GM18520 (cell line): ENCODE data around the gene ABI3BP.
"Not testable (repeated sequence)": the region's sequence is repeated elsewhere in the genome, so short reads cannot be mapped to it uniquely, and the experiment has no call there.

ENCODE experiments used
- ATAC-seq: cut with Tn5 transposase; IDR thresholded peaks from one replicate; pipeline ENCODE4 v1.9.1; 2021; ENCODE audit not compliant: unreplicated experiment

ABI3BP gene

DNA sequence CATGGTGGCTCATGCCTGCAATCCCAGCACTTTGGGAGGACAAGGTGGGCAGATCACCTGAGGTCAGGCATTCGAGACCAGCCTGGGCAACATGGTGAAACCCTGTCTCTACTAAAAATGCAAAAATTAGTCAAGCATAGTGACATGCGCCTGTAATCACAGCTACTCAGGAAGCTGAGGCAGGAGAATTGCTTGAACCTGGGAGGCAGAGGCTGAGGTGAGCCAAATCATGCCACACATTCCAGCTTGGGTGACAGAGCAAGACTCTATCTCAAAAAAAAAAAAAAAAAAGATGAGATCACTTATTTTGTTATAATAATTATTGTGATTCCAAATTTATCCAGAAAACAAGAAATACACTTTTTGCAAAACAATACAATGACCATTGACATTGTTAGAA is 47.1 kb downstream of the ABI3BP start:
- not testable (repeated sequence) for ATAC-seq

DNA sequence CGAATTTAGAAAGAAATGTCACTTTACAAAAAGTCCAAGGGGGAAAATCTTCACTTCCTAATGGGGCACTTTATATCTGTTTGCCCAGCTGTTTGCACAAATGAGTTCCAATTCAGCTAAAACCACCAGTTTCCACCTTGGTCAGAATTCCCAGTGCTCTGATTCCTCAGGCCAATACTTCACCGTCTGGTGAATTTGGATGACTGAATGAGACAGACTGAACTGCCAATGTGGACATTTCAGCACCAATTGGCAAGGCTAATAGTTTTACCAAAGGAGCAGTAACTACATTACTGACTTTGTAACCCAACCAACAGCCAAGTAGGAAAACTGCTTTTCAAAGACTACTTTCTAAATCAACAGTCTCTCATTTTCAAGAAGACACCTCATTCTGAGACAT is 51.8 kb downstream of the ABI3BP start:
- no peak for ATAC-seq

DNA sequence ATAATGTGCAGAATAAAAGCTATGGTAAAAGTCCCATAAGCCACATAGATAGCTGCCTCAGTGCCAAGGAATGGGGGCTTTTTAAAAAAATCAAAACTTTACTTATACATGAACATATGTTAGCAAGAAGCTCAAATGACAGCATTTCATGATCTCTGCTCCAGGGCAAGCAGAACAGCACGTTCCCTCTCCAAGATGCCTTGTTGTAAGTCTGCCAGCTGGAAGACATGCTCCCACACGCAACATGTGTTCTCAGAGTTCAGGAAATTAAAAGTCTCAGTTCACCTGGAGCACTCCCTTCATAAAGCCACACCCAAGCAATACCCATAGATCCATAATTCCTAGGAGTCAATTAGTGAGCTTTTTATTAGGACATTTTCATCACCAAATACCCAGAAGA is 52.2 kb downstream of the ABI3BP start:
- ATAC-seq: no peak

DNA sequence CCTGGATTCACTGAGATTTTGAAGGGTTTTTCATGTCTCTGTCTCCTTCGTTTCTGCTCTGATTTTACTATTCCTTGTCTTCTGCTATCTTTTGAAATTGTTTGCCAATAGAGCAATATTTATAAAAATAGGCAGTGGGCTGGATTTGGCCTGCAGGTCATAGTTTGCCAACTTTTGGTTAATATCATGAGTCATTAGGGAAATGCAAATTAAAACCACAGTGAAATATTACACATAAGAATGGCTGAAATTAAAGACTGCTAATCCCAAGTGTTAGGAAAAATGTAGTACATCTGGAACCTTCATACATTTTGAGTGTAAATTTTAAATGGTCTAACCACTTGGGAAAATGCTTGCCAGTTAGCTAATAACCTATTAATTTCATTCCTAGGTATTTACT is 56.3 kb downstream of the ABI3BP start:
- no peak for ATAC-seq

DNA sequence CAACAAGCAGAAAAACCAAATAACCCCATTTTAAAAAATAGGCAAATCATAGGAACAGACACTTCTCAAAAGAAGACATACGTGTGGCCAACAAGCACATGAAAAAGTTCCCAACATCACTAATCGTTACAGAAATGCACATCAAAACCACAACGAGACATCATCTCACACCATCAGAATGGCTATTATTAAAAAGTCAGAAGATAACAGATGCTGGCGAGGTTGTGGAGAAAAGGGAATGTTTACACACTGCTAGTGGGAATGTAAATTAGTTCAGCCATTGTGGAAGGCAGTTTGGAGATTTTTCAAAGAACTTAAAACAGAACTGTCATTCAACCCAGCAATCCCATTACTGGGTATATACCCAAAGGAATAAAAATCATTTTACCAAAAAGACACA is 60.7 kb downstream of the ABI3BP start:
- ATAC-seq: no peak

DNA sequence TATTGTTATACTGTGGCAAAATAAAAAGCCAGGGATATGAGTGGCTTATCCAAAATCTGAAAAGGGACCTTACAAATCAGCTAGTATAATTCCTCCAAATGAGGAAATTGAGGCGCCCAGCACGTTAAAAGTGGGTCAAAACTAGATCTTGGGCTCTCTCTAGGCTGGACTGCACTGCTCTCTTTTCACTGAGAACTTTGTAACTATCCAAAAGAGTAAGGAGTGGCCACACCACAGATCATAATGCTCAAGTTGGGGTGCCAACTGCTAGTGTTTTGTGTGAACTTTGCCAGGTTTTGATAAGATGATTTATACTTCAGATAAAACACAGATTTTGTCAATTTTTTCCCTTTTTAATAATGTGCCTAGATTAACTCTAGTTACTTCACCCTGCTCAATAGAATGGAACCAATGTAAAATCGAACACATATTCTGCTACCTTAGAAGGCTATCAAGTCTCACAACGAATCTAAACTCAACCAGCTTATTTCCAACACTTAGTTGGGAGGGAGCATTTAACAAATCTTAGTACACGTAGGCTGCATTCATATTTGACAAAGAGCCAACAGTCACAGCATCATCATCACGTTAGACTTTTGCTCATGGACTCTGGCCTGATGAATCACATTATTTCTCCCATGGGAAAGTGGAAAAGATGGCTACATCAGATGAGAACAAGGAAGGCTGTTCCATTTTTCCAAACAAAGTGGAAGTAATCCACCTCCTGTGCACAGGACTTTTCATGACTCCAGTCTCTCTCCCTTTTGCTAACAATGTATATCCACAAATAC is 64.4 kb downstream of the ABI3BP start:
- ATAC-seq: no peak

DNA sequence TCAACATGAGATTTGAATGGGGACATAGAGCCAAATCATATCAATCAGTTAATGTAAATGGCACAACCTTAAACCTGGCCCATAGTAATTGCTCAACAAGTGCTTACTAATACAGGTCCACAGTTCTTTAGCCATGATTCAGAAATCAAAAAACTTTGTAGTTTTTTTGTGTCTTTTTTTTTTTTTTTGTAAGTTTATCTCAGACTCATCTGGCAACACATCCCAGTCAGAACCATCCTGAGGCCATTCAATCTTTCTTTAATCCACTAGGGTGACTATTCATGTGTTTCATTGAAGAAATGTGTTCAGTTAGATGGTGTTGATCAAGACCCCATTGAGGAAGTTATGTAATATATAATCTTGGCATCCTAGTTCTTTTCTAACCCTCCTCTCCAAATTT is 65.4 kb downstream of the ABI3BP start:
- ATAC-seq: no peak

DNA sequence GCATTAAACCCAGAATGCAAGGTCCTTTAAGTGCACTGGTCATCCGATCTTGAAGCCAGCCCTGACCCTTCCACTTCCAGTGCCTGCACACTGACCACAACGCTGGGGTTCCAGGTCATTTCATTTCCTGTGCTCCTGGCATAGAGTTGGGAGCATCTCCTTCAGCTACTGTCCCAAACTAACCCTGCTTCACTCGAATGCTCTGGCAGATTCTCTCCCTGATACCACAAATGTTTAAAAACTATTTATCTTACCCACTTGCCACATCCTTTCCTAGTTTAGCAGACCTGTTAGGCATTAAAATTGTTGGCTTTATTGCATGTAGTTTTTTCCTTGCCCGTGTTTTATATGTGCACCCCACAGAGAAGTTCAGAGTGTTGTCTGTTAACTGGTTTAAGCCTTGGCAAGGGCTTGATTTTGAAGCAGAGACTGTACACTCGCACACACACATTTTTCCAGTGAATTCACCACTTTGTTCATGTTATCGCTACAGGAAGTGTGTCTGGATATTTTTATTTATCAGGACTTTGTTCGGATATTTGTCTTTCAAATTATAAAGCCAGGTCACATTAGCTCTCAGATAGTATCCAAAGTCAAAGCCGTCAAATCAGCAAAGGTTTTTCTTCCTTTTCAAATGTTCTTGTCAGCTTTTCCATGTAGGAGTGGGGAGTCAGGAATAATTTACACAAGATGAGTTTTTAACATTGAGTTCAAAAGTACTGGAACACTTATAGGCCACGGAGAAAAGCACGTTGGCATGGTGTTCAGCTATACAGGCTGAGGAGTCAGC is 77.3 kb downstream of the ABI3BP start:
- ATAC-seq: no peak

DNA sequence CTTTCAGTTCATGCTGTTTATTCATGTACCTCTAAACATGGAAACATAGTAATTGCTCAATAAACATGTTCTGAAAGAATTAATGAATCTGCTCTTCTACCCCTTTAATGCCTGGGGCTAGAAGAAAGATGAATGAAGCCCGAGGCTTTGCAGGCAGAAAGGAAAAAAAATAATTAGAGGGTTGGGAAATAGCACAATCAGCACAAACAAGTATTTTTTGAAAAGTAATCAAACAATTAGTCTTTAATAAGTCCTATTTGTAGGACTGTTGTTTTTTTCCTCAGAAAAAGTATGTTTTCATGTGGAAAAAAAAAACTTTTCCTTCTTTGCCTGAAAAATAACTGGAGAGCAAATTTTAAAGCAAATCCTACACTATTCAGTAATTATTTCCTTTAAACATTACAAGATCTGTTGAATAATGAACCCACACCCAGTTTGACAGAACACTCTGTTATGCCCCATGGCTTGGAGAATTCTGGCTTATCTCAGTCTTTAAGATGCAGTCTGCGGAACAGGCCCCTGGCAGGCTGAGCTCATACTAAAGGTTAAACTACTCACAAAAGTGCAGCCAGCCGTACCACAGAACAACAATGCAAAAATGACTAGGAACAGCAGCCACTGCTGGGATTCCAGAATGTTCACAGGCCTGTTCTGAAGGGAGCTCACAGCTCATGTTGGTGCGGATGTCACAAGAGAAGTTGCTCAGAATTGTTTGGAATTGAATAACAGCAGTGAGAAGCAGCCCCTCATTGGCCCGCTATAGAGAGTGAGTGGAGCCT is 79.2 kb downstream of the ABI3BP start:
- no peak for ATAC-seq

DNA sequence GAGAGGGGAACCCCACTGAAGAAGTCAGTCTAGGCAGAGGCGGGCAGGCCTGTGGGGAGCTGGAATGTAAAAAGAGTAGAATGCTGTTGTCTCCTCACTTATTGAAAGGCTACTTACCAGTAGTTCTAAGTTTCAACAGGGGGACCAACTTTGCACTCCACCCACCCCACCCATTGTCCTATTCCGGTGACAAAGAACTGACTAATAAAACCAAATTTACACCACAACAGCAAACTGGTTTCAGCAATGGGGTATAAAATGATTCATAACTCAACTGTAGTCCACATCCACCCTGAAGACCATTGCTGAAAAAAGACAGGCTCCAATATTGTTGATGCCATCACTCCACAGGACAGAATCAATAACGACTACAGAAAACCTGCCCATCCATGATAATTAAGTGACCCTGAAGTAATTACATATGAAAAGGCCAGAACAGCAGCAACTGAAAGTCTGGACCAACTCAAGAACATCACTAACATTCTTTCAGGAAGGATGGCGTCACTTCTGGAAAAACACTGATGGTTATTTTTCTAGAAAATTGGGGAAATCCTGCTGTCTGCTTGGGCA is 80.2 kb downstream of the ABI3BP start:
- ATAC-seq: no peak

DNA sequence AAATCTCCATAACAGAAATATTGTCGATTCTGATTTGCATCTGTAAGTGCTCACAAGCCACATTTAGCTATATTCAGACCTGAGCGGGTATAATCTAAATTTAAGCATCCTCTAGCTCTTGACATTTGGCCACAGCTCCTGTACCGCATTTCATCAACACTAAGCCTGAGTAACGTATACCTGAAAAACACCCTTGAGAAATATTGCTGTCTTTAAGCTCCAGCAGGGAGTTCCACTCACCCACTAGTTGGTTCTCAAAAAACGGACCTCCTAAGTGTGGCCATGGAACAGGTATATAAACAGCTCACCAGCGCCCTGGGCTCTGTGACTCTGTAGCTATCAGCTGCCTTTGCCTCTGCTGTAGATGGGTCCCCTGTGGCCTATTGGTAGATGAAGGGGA is 80.7 kb downstream of the ABI3BP start:
- no peak for ATAC-seq

DNA sequence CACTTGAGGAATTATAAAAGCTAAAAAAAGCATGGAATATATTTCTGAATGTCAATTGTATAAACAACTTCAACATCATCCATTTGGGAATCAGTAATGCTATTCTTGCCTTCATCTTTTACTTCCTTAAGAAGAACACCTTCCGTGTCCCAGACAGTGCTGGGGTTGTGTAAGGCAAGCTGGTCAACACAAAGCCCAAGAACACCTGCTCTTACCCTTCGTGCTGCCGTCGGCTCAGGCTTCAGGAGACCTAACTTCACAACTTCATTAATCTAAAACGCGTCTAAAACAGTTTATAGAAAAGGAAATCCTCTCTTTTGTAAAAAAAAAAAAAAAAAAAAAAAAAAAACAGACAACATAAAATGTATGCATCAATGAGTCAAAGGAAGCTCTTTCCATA is 81.3 kb downstream of the ABI3BP start:
- no peak for ATAC-seq

DNA sequence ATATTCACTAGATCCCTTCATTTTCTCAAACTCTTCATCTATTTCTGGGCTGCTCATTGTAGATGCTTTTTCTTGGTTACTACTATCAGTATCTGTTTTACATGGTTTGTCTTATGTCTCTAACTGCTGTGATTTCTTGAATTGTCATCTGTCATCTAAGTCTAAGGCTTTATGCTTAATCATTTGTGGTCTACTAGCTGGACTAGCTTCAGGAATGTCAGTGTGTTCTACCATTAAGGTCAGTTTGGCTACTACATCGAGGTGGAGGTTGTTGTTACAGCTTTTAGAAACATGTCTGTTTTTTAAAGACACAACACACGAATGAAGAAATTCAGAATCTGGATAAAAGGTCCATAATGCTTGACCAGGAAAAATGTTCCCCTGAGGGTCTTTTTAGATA is 82.2 kb downstream of the ABI3BP start:
- ATAC-seq: no peak

DNA sequence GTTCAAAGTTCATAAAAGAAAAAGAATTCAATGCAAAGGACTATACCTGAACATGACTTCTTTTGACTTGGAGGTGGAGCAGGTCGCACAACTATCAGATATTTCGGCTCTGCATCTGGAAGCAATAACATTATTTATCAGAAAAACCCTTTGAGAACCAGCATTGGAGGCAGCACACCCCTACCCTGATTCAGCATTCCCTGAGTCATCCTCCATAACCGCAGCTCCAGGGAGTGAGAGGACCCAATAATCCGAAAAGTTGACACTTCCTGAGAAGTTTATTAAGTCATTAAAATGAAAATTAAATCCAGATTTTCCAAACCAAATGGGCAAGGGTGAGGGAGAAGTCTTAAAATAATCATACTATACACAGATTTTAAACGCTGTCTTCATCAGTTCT is 90.6 kb downstream of the ABI3BP start:
- ATAC-seq: no peak

DNA sequence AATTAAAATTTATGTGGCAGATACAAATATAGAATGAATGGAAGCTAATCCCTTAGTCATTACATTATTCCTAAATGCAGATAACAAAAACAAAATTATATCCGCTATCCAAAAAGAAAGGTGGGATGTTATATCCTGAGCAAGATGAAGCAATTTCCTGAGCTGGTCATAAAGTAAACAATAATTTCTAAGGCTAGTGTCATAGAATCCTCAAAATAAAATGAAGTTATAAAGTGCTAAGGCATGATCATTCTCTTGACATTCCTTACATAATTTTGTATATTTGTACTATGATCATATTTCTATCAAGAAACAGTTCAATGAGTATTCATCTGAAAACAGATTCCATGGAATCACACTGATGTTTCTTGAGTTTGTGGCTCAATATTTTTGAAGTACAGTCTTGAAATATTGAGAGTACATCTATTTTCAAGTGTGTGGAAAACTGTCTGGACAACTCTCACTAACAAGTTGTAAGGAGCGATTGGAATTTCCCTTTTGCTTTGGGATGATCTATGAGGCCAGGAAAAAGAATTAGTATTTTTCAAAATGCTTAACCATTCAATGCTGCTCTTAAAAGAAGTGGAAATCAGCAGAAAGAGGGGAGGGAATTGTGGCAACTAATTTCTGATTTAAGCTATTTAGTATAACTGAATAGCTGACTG is 92.4 kb downstream of the ABI3BP start:
- ATAC-seq: no peak

DNA sequence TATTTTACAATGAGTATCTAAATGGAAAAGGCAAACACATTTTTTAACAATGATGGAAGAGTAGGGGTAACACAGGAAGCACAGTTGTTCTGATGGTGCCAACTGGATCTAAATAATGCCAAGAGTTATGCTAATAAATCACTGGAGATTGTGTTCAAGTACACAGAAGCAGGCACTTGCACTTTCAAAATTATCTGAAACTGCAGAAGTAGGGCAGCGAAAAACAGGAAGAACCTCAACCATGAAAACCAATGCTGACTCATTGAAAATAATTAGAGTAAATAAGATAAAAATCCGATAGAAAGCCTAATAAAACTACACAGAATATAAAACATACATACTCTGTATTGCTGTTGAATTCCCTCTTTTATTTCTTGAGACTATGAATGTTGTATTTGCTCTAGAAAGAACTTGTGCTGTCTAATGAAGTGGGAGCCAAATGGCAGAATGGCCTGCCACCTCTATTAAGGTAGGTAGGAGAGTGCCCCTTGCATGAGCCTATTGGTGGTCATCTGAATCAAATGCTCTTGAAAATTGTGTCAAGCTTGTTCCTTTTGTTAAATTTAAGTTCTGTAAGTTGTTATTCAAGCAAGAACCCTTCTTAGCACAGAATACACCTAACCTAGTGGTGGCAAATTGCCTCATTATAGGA is 93.7 kb downstream of the ABI3BP start:
- peak; percentile 61 for ATAC-seq

DNA sequence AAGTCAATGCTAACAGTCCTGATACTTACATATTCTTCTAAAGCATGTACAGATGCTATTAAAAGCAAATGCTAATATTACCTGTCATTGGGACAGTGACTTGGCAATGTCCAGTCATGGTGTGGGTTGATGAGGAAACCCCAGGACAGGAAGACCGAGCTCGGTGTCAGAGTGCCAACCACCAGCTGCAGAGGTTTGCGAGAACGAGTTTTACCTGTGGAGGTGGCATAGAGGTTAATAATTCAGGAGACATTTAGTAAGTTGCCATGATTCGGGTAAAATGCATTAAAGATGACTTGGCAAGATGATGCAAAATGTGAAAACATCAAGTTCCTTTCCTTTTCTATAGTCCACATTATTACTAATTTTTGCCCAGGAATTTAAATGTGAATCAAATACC is 94.5 kb downstream of the ABI3BP start:
- no peak for ATAC-seq

DNA sequence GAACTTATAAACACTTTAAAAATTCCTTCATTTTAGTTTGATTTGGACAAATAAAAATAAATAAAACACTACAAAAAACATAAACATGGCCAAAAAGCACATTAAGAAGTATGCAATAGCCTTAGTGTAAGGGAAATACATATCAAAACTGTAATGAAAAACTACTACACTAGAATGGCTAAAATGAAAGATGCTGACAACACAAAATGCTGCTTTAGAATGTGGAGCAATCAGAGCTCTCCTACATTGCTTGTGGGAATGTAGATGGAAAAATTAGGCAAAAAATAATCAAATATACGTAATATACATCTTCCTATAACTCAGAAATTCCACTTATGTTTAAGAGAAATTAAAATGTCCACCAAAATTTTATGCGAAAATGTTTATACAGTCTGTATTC is 96.2 kb downstream of the ABI3BP start:
- no peak for ATAC-seq

DNA sequence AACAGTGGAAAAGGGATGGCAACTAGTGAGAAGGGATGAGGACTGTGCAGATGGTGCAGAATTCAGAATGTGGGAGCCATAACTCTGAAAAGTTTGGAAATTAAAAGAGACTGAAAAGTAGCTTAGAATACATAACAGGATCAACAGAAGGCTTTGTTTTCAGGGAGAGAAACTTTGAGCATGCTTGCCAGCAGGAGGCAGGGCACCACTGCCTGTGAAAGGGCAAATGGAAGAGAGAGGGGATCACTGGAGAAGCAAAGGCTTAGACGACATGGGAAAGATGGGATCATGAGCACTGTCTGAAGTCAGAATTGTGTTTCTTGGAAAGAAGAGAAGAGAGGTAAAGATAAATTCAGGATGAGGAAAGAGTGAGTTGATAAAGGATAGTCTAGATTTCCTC is 99.6 kb downstream of the ABI3BP start:
- ATAC-seq: no peak

DNA sequence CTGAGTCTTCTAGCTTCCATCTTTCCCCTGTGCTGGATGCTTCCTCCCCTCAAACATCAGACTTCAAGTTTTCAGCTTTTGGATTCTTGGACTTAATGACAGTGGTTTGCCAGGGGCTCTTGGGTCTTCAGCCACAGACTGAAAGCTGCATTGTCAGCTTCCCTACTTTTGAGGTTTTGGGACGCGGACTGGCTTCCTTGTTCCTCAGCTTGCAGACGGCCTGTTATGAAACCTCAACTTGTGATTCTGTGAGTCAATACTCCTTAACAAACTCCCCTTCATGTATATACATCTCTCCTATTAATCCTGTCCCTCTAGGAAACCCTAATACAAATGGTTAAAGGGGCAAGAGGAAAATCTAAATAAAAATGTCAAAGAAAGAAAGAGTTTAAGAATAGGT is 100.1 kb downstream of the ABI3BP start:
- ATAC-seq: no peak
